Renal cortical epithelial cell (primary cell): ENCODE data around the gene TEX9. TPM values are rescaled to one million over a fixed set of nuclear protein-coding genes. Genes with fewer than 3 reads are reported as not detected.

Experiments used
- DNase-seq: peaks from one replicate; pipeline ENCODE4 v3.0.0-alpha.2; 2011; ENCODE audit warnings: low read depth
- total RNA-seq: library from RNA; depleted of rRNA; stranded (reverse); fragments of >200 nt; gene quantifications from 2 replicates; pipeline ENCODE4 v1.2.3, GENCODE V29; 2014

Gene TEX9
- total RNA-seq, 1 donor from 2014 or later: 34.4 TPM

DNA sequence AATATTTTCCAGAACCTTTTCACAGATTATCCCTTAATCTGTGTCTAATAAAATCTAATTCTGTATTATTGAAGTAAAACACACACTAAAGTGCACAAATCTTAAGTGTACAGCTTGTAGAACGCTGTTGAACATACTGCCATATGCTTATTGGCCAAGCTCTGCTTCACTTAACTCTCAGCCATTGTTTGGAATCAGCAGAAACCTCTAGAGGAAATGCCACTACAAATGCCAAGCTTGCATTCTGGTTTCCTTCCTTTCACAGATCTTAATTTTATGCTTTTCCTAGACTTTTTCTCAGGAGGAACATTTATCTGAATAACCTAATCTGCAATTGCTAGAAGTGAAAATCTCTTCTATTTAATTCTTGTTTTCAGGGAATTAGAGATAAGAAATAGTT is 89.6 kb downstream of the TEX9 start:
- DNase-seq: no peak

DNA sequence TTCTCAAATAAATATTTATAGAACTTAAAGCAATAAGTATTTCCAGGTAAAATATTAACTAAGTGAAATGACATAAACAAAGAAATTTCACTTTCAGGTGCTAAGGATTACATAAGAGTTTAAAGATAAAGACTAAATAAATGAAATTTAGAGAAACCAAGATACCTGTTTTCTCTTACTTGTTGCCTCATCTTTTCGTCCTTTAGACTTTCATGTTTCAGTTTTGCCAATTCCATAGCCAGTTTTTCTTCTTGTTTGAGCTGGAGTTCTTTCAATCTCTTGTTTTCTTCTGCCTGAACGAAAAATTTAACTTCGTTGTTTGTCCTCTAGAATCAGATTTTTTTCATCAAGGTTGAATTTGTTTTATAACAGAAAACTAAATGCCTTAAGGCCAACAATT is 91.0 kb downstream of the TEX9 start:
- DNase-seq: no peak

- DNase-seq: no peak
Observed at GRCh38 chr15:56459096-56459495, 93.9 kb downstream of the TEX9 start.

DNA sequence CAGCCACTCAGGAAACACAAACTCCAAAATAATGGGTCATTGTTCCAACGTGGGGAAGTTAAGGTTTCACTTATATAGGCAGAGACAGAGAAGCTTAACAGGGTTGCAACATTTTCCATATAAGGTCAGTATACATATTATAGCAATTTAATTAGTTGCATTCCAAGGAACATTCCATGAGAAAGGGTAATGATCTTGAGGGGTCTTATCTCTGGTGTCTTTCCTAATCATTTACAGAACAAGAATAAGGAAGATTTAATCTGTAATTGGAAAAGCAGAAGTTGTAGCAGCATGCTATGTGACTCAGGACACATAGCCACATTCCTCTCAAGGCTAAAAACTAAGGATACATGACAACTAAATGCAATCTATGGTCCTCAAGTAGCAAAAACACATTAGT is 94.8 kb downstream of the TEX9 start:
- peak; percentile 34 for DNase-seq

DNA sequence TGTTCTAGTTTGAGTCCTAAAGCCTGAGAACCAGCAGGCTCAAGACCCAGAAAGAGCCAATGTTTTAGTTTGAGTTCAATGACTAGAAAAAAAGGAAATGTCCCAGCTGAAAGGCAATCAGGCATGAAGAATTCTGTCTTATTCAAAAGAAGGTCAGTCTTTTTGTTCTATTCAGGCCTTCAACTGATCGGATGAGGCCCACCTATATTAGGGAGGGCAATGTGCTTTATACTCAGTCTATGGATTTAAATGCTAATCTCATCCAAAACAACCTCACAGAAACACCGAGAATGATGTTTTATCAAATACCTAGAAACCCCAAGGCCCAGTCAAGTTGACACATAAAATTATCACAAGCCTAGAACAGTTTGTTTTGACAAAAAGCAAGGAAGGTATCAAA is 95.7 kb downstream of the TEX9 start:
- no peak for DNase-seq

DNA sequence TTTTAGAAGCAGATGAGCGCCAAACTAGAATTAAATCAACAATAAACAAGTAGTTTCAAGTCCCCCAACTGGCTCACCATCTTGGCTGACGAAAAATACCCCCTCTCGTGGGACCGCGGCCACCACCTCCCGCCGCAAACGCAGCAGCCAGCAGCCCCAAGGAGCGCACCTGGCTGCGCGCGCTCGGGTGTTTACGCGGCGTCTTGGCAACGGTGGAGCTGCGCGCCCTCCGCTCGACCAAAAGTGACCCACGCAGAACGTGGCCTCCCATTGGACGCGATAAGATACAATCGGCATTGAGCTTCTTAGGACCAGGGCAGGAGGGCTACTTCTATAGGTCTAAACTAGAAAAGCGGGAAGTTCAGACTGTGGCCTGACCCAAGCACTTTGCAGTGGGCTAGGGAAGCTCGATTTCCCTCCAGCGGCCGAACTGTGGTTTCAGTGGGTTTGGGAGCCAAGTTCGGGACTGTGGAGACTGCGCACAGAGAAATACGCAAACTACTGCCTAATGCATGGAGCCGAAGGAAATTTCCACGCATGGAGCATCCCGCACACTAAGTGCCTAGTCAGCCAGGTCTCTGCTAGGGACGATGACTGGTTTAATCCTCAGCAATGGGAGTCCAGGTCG is 99.8 kb downstream of the TEX9 start, which contains the start of gene MNS1:
Gene MNS1 (minus strand): TSS at position 245 of the 628 bp plus-strand sequence. CDS start 165 bp downstream, at position 80.
- peak; percentile 97 for DNase-seq

GRCh38 chr15:56467616-56468015 is 102.4 kb downstream of the TEX9 start:
- peak; percentile 81 for DNase-seq

- peak; percentile 53 for DNase-seq
Observed at GRCh38 chr15:56468401-56468800, 103.2 kb downstream of the TEX9 start.

GRCh38 chr15:56469483-56469882 is 104.3 kb downstream of the TEX9 start:
- no peak for DNase-seq

GRCh38 chr15:56471440-56472069 is 106.3 kb downstream of the TEX9 start:
- DNase-seq: no peak

DNA sequence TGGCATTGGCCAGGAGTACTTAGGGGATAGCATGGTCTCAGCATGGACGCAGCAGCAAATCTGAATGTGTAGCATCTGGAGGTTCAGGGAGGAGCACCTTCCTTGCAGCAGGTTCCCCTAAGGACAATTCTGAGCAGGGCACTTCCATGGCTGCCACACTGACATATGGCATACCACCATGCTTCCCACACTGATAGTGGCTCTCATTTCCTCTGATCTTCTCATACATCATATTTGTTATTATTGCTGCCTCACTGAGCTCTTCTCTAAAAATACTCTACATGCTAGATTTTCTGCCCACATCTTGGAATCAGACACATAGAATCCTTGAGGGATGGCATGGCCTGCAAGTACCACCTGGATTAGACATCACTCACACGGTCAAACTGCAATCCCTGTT is 107.1 kb downstream of the TEX9 start:
- no peak for DNase-seq

DNA sequence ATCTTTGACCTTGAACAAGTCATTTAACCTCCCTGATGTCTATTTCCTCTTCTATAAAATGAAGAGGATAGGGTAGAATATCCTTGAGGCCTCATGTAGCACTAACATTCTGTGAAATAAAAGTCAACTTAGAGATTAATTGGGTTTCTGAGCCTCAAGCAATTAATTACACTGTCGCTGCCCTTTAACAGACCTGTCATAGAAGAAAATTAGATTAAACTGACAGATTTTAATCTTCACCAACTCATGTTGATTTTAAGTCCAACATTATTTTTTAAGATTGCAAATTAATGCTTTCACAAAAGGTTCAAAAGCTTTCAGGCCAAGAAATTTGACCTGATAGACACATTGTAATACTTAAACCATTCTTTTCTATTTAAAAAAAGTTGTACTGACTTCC is 107.8 kb downstream of the TEX9 start:
- DNase-seq: no peak

DNA sequence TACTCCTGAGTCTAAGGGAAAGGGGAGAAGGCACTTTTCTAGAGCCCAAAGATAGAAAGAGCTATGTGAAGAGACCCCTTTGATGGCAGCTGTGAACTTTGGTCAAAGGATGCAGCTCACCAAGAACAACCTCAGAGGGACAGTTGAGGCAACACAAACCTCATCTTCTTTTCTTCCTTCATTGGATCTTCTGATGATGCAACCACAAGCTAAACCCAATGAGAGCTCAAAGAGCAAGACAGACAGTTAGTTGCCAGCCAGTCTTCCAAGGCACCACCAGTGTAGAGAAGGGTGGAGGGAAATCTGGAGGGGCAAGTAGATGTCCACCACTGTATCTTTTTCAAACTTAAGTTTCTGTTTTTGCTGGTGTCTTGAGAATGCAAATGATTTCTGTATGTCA is 110.1 kb downstream of the TEX9 start:
- no peak for DNase-seq

Other genes with a start within 250 kb of the TEX9 start
- gene RFX7, start 121.5 kb upstream of the TEX9 start, total RNA-seq: 4.7 and 17.4 TPM in 2 replicates
- gene MNS1, start 99.7 kb downstream of the TEX9 start, total RNA-seq: 0.35 and 4.2 TPM in 2 replicates